Astrocyte (in vitro differentiated cells and primary cell): ENCODE results near the gene ZFYVE1.

Source experiments
- EZH2 ChIP-seq: IDR thresholded peaks from 2 replicates; pipeline ENCODE4 v1.6.1; 2012; ENCODE audit warnings: mild to moderate bottlenecking, low read length, inconsistent platforms; ENCODE audit not compliant: insufficient read depth
- TF ChIP-seq, protein P1 (sequence below): IDR thresholded peaks from 2 replicates; pipeline ENCODE4 v1.5.1; 2011; ENCODE audit warnings: low read depth, mild to moderate bottlenecking, inconsistent platforms, low read length, moderate library complexity; ENCODE audit not compliant: insufficient read depth

DNA sequence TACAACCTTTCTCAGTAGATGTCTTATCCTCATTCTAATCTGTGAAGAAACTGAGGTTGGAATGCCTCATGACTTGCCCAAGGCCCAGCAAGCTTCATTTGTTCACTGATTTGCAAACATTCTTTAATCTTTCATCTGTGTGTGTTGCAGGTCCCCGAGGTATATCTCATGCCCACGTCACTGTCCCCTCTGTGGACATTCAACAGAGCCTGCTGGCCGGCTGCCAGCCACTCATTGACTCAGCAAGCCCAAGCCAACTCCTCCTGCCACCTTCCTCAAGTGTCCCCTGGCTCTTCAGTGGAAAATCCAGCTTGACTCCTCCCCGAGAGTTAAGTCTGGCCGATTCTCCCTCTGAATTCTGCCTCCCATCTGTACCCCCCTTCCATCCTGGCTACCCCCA, 102.6 kb downstream of the ZFYVE1 start:
- TF ChIP-seq, protein P1, sequence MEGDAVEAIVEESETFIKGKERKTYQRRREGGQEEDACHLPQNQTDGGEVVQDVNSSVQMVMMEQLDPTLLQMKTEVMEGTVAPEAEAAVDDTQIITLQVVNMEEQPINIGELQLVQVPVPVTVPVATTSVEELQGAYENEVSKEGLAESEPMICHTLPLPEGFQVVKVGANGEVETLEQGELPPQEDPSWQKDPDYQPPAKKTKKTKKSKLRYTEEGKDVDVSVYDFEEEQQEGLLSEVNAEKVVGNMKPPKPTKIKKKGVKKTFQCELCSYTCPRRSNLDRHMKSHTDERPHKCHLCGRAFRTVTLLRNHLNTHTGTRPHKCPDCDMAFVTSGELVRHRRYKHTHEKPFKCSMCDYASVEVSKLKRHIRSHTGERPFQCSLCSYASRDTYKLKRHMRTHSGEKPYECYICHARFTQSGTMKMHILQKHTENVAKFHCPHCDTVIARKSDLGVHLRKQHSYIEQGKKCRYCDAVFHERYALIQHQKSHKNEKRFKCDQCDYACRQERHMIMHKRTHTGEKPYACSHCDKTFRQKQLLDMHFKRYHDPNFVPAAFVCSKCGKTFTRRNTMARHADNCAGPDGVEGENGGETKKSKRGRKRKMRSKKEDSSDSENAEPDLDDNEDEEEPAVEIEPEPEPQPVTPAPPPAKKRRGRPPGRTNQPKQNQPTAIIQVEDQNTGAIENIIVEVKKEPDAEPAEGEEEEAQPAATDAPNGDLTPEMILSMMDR, result no peak
- no peak for TF ChIP-seq EZH2
